Upper lobe of left lung (tissue), 4 donors: ENCODE measurements around the gene PPRC1.

Experiments
- EP300 ChIP-seq, 4 donors: sonication (generic); formaldehyde crosslinking; IDR thresholded peaks; one replicate each; pipeline ENCODE4 v1.5.1; 2017; ENCODE audit warnings: antibody characterized with exemption in 4 of 4, control low read depth in 2 of 4
- TF ChIP-seq, protein P1 (sequence below), 6 experiments: fragments of 450-650 bp in 4 of 6; fragments of 200-600 bp in 2 of 6; sonication (generic) in 2 of 6; IDR thresholded peaks; one replicate each; pipeline ENCODE4 v1.5.1; 2016 to 2019; ENCODE audit warnings: antibody characterized with exemption in 6 of 6

DNA sequence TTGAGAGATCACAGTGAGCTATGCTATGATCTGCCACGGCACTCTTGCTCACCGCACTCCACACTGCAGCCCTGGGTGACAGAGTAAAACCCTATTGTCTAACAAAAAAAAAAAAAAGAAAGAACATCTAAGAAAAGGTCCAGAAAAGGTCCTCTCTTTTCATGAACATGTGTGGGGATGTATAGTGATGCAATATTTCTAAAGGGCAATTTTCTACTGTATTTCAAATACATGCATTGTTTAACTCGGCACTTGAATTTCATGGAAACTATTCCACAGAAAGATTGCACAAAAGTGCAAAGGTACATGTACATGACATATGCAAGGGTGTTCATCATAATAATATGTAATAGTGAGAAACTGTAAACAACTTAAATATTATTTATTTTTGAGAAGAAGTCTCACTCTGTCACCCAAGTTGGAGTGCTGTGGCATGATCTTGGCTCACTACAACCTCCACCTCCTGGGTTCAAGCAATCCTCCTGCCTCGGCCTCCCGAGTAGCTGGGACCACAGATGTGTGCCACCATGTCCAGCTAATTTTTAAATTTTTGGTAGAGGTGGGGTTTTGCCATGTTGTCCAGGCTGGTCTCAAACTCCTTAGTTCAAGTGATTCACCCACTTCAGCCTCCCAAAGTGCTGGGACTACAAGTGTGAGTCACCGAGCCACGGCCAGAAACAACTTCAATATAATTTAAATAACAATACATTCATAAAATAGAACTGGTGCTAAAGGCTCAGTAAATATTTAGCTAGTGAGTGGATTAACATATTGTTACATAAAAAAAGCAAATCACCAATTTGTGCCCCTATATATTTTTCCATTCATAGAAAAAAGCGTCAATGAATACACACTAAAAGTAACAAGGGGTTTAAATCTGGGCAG is 1.3 kb upstream of the PPRC1 start:
- TF ChIP-seq, protein P1, sequence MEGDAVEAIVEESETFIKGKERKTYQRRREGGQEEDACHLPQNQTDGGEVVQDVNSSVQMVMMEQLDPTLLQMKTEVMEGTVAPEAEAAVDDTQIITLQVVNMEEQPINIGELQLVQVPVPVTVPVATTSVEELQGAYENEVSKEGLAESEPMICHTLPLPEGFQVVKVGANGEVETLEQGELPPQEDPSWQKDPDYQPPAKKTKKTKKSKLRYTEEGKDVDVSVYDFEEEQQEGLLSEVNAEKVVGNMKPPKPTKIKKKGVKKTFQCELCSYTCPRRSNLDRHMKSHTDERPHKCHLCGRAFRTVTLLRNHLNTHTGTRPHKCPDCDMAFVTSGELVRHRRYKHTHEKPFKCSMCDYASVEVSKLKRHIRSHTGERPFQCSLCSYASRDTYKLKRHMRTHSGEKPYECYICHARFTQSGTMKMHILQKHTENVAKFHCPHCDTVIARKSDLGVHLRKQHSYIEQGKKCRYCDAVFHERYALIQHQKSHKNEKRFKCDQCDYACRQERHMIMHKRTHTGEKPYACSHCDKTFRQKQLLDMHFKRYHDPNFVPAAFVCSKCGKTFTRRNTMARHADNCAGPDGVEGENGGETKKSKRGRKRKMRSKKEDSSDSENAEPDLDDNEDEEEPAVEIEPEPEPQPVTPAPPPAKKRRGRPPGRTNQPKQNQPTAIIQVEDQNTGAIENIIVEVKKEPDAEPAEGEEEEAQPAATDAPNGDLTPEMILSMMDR (IDR thresholded peaks at IDR 0.05): no peak
- no peak for TF ChIP-seq EP300 (IDR thresholded peaks at IDR 0.05)
